Stimulated activated CD4-positive, alpha-beta T cell treated with anti-CD3 and anti-CD28 coated beads, Interleukin-12 subunit alpha, Interleukin-12 subunit beta, amount 100 ng/mL, for 4 hours (primary cell): ENCODE data around the gene CCDC9.

Source experiments
- DNase-seq: peaks from one replicate; pipeline ENCODE4 v3.0.0-alpha.2; 2020

The CCDC9 gene

GRCh38 chr19:47302249-47302648 lies 45.9 kb downstream of the CCDC9 start:
- no peak for DNase-seq

DNA sequence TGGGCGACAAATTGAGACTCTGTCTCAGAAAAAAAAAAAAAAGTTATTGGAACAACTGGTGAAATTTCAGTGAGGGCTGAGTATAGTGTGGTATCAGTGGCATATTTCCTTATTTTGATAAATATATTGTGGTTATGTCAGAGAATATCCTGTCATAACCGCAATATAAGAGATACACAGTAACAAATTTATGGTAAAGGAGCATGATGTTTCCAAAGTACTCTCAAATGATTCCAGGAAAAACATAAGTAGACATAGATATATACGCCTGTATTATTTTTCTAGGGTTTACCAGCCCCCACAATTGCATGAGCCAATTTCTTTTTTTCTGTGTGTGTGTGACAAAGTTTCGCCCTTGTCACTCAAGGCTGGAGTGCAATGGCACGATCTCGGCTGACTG lies 47.6 kb downstream of the CCDC9 start:
- DNase-seq = no peak

GRCh38 chr19:47305309-47305751 lies 49.0 kb downstream of the CCDC9 start:
- DNase-seq = peak; percentile 63

- no peak for DNase-seq
These were observed 50.0 kb downstream of the CCDC9 start for GRCh38 chr19:47306303-47306702.

GRCh38 chr19:47309038-47309437 lies 52.7 kb downstream of the CCDC9 start:
- no peak for DNase-seq

GRCh38 chr19:47309608-47310007 lies 53.3 kb downstream of the CCDC9 start, which contains the start of gene C5AR1:
C5AR1 (plus strand) TSS chr19:47309861; CDS start chr19:47309896, 35 bp downstream.
- no peak for DNase-seq

GRCh38 chr19:47310323-47310722 lies 54.0 kb downstream of the CCDC9 start:
- no peak for DNase-seq

- DNase-seq = no peak
These were observed 54.5 kb downstream of the CCDC9 start for GRCh38 chr19:47310819-47311218.

DNA sequence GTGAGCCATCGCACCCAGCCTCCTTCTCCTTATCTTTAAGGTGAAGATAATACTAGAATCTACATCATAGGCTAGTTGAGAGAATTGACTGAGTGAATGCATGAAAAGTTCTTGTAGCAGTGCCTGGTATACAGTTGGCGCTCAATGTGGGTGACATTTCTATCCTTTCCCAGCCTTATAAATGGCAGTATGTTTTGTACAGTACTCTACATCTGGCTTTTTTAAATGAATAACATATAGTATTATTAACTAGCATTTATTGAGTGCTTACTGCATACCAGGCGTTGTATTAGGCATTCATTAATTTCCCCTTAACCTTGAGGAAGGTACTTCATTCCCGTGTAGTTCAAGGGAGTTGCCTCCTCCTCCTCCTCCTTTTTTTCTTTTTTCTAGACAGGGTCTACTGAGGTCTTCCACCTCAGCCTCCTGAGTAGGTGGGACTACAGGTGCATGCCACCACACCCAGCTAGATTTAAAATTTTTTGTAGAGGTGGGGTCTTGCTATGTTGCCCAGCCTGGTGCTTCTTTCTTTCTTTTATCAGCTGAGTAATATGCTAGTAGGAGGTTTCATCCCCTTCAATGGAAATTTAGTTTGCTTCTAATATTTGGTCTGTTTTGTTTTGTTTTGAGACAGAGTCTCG lies 56.2 kb downstream of the CCDC9 start:
- DNase-seq = no peak

- DNase-seq = no peak
These were observed 57.5 kb downstream of the CCDC9 start for GRCh38 chr19:47313754-47314295.

DNA sequence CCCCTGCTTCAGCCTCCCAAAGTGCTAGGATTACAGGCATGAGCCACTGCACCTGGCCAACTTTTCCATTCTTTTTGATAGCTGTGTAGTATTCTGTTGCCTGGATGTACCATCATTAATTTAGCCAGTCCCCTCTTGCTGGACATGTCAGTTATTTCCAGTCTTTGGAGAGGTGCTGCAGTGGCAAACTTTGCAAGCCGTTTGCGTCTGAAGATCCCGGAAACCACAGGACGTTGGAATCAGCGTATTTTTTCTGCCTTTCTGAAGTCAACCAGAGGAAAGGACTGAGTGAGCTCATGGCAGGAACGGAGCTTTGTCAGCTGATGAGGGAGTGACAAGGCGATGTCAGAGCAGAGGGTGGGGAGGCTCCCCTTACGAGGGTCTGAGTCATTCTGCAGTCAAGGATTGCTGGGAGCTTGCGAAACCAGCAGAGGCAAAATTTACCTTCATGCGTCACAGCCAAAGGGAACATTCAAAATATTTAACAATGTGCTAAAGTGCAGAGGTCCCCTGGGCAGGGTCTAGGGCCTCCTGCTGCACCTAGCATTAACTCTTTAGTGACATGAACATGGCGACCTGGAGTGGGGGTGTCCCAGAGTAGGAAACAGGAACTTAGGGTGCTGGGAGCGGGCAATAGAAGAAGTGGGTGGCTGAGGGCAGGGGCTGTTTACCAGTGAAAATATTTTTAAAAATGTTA lies 58.9 kb downstream of the CCDC9 start:
- peak; percentile 6 for DNase-seq

- no peak for DNase-seq
These were observed 60.2 kb downstream of the CCDC9 start for GRCh38 chr19:47316513-47316912.

DNA sequence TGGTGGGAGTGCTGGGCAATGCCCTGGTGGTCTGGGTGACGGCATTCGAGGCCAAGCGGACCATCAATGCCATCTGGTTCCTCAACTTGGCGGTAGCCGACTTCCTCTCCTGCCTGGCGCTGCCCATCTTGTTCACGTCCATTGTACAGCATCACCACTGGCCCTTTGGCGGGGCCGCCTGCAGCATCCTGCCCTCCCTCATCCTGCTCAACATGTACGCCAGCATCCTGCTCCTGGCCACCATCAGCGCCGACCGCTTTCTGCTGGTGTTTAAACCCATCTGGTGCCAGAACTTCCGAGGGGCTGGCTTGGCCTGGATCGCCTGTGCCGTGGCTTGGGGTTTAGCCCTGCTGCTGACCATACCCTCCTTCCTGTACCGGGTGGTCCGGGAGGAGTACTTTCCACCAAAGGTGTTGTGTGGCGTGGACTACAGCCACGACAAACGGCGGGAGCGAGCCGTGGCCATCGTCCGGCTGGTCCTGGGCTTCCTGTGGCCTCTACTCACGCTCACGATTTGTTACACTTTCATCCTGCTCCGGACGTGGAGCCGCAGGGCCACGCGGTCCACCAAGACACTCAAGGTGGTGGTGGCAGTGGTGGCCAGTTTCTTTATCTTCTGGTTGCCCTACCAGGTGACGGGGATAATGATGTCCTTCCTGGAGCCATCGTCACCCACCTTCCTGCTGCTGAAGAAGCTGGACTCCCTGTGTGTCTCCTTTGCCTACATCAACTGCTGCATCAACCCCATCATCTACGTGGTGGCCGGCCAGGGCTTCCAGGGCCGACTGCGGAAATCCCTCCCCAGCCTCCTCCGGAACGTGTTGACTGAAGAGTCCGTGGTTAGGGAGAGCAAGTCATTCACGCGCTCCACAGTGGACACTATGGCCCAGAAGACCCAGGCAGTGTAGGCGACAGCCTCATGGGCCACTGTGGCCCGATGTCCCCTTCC lies 63.9 kb downstream of the CCDC9 start:
- DNase-seq = no peak
